Measurements from ENCODE around the gene MGAT3.
"Not testable (repeated sequence)": the region's sequence is repeated elsewhere in the genome, so short reads cannot be mapped to it uniquely, and the experiment has no call there.

MGAT3 gene, protein sequence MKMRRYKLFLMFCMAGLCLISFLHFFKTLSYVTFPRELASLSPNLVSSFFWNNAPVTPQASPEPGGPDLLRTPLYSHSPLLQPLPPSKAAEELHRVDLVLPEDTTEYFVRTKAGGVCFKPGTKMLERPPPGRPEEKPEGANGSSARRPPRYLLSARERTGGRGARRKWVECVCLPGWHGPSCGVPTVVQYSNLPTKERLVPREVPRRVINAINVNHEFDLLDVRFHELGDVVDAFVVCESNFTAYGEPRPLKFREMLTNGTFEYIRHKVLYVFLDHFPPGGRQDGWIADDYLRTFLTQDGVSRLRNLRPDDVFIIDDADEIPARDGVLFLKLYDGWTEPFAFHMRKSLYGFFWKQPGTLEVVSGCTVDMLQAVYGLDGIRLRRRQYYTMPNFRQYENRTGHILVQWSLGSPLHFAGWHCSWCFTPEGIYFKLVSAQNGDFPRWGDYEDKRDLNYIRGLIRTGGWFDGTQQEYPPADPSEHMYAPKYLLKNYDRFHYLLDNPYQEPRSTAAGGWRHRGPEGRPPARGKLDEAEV
- total RNA-seq: 0 to 0.34 reads per million in 2 donors

DNA sequence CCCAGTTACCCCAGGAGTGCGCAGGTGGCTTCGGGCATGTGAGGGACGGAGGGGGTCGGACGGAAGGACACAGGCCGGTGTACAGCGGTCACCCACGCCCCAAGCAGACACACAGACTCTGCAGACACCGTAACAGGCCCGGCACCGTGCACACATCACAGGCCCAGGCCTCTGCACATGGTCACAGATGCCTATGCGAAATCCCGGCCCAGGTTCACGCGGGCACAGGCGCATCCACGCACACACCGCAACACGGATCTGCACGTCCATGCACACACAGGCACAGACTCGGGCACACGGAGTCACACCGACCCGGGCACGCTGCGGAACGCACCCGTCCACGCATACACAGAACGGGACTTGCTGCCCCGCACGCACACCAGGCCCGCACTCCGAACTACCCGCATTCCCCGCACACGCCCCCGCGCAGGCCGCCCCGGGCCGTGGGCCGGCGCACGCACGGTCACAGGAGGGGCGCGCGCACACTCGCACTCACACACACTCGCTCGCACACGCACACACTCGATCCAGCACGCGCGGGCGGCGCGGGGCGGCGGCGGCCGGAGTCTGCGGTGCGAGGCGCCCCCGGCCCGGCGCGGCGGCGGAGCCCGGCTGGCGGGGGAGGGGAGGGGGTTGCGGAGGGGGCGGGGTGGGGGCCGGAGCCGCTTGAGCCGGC is at the start of gene MGAT3:
Gene MGAT3, plus strand, starts transcription at position 491 of the 676 bp plus-strand sequence. CDS start 30,336 bp downstream, outside the sequence.
- DNase-seq: no peak

DNA sequence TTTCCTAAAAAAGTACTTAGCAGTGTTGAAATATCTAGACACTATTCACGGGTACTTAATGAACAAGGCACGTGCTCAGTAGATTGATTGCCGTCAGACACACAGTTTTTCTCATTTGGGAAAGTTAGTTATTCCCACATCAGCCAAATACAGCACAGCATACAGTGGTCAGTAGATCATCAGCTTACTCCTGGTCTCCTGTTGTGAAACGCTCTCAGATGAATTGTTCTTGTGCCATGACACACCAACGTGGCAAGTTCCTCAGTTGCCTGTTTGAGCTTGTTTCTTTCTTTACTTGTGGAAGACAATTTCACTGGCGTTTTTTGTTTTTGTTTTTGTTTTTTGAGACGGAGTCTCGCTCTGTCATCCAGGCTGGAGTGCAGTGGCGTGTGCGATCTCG is 48.6 kb upstream of the MGAT3 start:
- DNase-seq: no peak

DNA sequence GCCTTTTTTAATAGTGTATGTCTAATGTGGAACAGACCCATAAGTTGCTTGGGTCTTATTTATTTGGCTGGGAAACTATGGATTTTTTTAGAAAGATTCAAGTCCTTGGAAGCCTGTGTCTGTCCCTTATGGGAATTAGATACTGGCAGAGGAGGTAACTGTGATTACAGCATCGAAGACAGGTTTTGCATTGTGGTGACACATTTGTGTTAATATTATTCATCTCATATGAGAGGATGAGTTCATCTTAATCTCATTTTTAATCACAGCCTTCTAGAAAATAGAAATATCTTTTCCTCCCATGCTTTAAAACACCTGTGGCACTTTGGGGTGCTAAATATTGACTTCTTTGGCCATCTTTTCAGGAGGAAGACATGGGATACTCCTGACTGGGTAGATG is 48.0 kb upstream of the MGAT3 start:
- no peak for DNase-seq

DNA sequence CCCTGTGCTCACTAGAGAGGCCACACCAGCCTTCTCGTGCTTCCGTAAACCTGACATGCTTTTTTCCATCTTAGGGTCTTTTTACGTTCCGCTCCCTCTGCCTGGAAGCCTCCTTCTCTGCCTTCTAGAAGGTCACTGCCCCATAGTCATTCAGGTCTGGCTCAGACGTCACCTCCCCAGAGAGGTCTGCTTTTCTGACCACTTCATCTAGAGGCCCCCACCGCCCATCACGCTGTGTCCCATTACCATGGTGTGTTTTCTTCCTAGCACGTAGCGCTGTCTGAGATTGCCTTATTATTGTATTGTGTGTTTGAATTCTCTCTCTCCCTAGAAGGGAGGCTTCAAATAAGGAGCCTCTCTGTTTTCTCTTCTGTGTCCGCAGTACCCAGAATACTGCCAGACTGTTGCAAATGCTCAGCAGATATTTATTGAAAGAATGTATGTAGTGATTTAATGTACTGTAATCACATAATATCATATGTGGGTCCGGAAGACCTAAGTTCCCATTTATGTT is 47.2 kb upstream of the MGAT3 start:
- DNase-seq: no peak

DNA sequence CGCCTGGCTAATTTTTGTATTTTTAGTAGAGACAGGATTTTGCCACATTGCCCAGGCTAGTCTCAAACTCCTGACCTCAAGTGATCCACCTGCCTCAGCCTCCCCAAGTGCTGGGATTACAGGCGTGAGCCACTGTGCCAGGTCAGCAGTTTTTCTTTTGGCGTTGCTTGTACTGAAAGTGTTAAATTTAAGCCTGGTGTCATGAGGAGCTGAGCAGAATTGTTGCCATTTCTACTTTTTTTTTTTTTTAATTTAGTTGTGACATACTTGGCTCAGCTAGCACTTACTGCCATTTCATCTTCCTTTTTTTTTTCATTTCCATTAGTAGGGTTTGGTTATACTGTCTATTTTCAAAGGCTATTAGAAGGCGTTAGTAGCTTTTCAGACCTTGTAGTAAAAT is 46.5 kb upstream of the MGAT3 start:
- no peak for DNase-seq

DNA sequence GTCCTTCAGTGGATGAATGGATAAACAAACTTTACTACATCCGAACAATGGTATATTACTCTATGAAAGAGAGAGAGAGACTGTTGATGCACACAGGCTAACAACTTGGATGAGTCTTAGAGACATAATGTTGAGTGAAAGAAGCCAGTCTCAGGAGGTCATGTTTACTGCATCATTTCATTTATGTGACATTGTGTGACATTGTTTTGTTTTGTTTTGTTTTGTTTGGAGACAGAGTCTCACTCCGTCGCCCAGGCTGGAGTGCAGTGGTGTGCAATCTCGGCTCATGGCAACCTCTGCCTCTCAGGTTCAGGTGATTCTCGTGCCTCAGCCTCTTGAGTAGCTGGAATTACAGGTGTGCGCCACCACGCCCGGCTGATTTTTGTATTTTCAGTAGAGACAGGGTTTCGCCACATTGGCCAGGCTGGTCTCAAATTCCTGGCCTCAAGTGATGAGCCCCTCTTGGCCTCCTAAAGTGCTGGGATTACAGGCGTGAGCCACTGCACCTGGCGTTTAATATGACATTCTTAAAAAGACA is 44.9 kb upstream of the MGAT3 start:
- DNase-seq: not testable (repeated sequence)

DNA sequence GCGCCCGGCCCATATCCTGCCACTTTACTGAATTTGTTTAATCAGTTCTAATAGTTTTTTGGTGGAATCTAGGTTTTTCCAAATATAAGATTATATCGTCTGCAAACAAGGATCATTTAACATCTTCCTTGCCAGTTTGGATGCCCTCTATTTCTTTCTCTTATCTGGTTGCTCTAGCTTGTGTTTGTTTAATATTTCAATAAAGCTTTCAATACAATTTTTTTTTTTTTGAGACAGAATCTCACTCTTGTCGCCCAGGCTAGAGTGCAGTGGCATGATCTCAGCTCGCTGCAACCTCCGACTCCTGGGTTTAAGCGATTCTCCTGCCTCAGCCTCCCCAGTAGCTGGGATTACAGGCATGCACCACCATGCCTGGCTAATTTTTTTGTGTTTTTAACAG is 43.6 kb upstream of the MGAT3 start:
- DNase-seq: not testable (repeated sequence)

DNA sequence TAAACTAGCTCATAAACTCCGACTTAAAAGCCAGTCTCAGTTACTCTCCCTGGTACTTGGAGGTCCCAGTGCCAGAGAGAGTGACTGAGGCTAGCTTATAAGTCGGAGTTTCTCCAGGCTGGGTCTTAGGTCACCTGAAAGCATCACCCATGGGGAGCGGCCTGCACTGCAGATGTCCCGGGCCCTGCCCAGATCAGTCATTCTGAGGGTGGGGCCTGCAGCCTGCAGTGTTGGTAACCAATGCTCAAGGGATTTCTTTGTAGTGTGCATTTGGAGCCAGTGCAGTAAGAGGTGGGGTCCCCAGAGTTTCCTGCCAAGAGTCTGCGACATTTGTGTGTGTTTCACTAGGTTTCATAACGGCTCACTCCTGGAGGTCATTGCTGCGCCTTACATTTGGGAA is 42.4 kb upstream of the MGAT3 start:
- DNase-seq: no peak

DNA sequence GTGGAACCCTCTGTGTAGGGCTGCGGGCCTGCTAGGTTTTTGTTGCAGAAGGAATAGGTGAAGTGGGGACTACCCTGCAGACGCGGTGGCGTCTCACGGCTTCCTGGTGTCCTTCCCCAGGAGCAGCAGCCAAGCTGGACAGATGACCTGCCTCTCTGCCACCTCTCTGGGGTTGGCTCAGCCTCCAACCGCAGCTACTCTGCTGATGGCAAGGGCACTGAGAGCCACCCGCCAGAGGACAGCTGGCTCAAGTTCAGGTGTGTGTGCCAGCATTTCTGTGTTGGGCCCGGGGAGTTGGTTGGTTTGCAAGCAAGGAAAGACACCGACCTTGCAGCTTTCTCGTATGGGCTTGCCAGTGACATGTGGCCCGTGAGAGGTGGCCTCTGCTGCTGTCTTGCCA is 41.9 kb upstream of the MGAT3 start:
- no peak for DNase-seq

DNA sequence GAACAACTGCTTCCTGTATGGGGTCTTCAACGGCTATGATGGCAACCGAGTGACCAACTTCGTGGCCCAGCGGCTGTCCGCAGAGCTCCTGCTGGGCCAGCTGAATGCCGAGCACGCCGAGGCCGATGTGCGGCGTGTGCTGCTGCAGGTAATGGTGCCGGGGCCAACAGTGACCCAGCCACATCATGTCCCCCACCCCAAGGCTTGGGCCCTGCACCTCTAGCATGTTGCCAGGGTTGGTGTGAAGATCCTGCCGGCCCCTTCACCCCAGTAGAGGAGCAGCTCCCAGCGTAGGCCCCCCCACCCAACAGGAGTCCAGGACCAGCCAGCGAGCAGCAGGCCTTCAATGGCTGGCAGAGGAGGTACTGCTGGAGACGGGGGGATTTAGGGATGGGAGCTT is 41.3 kb upstream of the MGAT3 start:
- DNase-seq: no peak

DNA sequence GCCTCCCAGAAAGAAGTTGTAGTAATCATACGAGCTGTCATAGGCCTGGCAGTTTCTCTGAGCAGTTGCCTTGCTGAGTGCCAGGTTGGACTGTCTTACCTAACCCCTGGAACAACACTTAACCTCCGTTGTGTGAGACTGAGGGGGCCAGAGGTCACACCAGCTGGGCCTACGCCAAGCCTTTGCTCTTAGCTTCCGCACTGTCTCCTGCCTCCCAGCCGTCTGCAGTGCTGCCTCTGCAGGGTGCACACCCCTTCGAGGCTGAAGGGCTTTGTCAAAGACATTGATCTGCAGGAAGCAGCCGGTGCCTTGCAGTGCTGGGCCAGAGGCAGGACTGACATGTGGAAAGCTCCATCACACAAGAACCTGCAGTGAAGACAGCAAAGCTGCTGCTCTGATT is 40.5 kb upstream of the MGAT3 start:
- no peak for DNase-seq

DNA sequence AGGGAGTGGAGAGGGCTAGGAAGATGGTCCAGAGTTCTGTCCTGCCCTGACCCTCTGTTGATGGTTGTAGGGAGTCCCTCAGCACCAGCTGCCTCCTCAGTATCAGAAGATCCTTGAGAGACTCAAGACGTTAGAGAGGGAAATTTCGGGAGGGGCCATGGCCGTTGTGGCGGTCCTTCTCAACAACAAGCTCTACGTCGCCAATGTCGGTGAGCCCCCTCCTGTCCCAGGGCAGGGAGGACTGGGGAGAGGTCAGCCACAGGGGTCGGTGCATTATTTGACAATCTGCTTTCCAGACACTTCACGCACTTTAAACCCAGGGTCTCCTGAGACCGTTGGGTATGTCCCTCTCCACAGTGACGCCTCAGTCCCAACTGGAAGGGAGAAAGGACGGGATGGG is 39.2 kb upstream of the MGAT3 start:
- no peak for DNase-seq

DNA sequence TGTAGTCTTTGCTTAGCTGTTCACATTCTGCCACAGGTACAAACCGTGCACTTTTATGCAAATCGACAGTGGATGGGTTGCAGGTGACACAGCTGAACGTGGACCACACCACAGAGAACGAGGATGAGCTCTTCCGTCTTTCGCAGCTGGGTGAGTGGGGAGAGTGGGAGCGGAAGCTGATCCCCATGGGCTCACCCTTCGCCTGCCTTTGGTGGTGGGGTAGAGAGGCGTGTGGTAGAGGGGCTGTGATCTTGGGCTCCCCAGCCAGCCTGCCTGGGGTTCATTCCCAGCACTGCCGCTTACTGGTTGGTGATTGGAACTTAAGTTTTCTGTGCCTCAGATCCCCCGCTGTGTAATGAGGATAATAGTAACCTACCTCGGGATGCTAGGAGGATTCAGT is 38.1 kb upstream of the MGAT3 start:
- no peak for DNase-seq

DNA sequence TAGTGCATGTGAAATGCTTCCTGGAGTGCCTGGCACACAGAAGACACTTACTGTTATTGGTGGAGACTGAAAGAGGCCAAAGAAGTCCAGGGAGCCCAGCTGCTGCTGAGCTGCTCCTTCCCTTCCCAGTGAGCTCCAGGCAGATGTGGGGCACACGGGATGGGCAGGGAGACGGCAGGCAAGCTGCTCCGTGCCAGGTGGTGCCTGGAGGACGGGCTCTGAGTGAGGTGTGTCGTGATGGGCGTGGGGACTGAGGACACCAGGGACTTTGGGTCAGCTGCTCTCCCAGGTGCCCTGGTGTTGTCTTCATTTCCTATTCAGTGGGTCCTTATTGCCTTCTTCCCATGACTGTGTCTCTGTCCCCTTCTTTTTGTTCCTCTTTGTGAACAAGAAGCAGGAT is 37.7 kb upstream of the MGAT3 start:
- DNase-seq: no peak

DNA sequence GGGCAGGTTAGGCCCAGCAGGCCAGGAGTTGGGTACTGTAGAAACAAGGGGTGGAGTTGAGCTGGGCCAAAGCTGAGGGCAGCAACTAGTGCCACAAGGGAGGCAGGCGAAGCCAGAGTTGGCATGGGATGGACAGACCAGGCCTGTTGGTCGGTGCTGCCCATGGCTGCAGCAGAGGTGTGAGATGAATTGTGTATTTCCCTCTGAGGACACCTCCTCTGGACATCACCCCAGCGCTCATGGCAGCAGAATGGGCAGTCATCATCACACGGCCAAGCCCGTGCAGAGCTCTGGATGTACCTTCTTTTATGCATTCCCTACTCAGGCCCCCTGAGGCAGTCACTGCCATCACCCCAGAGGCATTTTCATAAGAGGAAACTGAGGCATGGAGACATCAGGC is 36.9 kb upstream of the MGAT3 start:
- no peak for DNase-seq

DNA sequence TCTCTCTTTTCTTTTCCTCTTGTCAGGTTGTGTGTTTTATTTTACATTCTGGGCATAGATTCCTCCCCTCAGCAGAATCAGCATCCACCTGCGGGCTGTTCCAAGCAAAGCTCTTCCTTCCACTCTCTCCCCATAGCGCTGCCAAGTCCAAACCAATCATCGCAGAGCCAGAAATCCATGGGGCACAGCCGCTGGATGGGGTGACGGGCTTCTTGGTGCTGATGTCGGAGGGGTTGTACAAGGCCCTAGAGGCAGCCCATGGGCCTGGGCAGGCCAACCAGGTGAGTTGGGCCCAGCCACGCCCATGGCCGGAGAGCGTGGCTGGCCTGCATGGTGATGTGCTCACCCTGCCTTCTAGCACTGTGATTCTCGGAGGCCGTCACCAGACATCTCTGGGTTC is 35.1 kb upstream of the MGAT3 start:
- DNase-seq: no peak

DNA sequence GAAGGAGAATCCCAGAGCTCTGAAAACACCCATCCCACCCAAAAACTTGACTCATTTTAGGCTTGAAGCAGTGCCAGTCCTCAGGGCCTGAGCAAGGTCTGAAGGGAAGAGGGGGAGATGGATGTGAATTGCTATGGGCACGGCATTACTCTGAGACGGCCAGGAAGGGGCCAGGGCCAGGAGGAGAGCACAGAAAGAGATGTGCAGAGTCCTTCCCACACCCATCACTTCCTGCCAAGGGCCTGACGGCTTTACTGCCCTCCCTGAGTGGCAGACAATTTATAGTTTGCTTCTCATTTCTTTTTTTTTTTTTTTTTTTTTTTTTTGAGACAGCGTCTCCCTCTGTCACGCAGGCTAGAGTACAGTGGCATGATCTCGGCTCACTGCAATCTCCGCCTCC is 34.7 kb upstream of the MGAT3 start:
- DNase-seq: no peak

DNA sequence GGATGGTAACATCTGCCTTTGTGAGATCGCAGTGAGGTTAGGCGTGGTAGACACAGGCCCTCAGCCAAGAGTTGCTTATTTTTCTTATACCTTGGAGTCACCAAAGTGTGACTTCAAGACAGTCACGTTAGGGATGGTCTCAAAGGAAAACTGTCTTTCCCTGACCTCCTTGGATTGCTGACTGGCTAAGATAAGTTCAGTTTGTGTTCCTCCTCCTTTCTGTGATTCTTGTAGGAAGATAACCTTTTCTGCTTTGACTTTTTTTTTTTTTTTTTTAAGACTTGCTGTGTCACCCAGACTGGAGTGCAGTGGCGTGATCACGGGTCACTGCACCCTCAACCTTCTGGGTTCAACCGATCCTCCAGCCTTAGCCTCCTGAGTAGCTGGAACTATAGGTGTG is 34.1 kb upstream of the MGAT3 start:
- no peak for DNase-seq

DNA sequence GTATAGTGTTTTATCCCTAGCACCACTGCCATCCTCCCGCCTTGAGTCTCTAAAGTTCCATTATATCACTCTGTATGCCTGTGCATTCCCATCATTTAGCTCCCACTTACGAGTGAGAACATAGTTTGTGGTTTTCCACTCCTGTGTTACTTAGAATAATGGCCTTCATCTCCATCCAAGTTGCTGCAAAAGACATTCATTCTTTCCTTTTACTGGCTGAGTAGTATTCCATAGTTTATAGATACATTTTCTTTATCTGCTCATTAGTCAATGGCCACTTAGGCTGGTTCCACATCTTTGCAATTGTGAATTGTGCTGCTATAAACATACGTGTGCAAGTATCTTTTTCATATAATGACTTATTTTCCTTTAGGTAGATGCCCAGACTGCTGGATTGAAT is 32.8 kb upstream of the MGAT3 start:
- no peak for DNase-seq

DNA sequence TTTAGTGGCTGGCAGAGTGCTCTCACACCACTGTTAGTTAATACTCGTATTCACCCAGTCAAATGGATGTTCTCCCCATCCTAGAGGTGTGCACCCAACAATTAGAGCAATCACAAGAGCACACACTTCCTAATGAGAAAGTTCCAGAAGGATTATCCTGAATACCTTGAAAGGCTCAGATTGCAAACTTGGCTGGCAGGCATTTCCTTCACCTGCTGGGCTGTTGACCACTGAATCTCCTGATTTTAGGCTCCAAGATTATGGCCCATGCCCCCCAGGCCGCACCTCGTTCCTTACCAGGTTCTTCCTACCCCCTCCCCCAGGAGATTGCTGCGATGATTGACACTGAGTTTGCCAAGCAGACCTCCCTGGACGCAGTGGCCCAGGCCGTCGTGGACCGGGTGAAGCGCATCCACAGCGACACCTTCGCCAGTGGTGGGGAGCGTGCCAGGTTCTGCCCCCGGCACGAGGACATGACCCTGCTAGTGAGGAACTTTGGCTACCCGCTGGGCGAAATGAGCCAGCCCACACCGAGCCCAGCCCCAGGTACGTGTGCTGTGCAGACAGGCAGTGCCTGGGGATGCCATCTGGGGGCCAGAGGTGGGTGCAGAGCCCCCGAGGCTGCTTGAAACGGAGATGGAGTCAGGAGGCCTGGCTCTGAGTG is 30.3 kb upstream of the MGAT3 start:
- DNase-seq: no peak

DNA sequence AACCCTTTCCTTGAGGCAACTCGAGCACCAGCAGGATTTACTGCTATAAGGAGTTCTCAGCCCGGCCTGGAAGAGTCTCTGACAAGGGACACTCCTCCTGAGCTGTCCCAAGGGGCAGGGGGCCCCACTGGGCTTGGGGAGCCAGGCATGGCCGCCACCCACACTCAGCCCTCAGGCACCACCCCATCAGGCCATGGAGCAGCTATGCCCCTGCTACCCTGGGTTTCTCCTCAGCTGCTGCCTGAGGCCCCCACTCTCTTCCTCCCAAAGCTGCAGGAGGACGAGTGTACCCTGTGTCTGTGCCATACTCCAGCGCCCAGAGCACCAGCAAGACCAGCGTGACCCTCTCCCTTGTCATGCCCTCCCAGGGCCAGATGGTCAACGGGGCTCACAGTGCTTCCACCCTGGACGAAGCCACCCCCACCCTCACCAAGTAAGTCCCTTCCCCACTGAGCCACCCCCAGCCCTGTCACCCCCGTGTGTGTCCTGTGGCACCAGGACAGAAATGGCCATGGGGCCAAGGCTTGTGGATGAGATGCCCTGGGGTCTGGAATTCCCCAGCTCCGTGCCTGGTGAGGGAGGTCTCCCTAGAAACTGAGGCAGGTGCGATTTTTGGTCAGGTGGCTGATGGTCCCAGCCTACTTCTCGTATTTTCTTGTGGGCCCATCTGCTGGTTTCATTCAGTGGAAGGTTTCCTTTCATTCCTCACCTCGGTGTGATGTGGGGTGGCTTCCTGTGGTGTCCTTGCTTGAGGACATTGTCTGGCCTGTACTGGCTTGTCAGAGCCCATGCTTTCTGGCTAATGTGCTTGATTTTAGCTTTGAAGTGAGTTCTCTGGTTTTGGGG is 28.8 kb upstream of the MGAT3 start:
- DNase-seq: no peak

DNA sequence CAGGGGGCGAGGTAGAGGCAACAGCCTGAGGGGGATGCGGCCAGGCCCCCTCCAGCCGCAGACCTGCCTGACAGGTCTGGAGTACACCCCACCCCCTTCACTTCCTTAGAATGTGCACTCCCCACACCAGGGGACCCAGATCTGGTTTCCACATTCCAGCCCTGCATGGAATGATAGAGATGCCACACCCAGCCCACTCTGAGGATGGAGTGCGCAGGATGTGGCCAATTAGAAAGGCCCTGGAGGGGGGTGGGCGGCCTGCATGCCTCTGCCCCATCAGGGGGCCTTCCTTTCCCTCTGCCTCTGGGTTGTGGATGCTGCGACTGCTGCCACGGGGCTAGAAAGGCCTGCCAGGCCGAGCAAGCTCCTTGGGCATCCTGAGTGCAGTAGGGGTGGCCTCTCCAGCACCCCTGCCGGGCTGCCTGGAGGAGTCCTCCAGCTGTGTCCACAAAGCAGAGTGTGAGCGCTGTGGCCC is 28.2 kb upstream of the MGAT3 start:
- no peak for DNase-seq

Data from T-helper 2 cell (primary cell).